ENCODE measurements around the gene GRIK5. TPM values are rescaled to one million over a fixed set of nuclear protein-coding genes. Genes with fewer than 3 reads are reported as not detected.

The GRIK5 gene
- total RNA-seq, 4 donors from 2014 or later = 1.6 to 13.1 (median 3.6) TPM

DNA sequence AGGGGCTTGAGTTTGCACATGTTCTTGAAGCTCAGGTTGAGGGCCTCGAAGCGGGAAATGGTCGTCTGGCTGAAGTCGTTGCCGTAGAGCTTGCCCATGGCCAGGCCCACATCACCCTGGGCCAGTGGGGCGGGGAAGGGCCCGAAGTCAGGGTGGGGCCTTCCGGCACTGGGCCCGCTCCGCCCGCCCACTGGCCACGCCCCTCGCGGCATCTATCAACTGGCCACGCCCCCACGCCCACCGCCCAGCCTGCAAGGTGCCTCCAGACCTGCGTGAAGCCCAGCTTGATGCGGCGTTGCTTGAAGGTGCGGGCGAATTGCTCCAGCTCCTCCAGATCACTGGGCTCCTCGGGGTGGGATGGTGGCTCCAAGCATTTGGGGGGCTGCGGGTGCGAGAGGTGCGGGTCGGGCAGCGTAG lies 25.8 kb upstream of the GRIK5 start:
- no peak for DNase-seq
- in situ Hi-C loops (cut with MboI; ENCODE audit: low pct_ligation_motif_present in 1 of 4, low pct_unique_long_range_greater_than_20kb in 1 of 4, low sequenced_read_pairs in 3 of 4) (no loop called here), intact Hi-C loops (cut with DNase I; ENCODE audit: low total_unique reads) (no loop called here)
- peaks cover 8 to 18% (median 12%) of the 10 kb centered on the region in 4 donors for H3K4me1 ChIP-seq
- no peaks in the 10 kb centered on the region for H3K36me3 ChIP-seq
- H3K27ac ChIP-seq = peak overlapping the region in 1 of 4 donors; percentile 48
- no peak for TF ChIP-seq POLR2AphosphoS5 (IDR thresholded peaks at IDR 0.05)
- TF ChIP-seq EP300 (IDR thresholded peaks at IDR 0.05; ENCODE audit: low read depth) = no peak
- TF ChIP-seq POLR2A (IDR thresholded peaks at IDR 0.05) = no peak
- no peak for TF ChIP-seq CTCF (IDR thresholded peaks at IDR 0.05)
- H3K4me3 ChIP-seq = peak overlapping the region in 2 of 4 donors; percentile 8 to 19
- H3K27me3 ChIP-seq = no peaks in the 10 kb centered on the region
- 53% methylated on average over 18 of the region's 28 CpGs; no CpG with 5 or more reads in 1 of the 2 donors for WGBS, 2 donors (ENCODE audit: low coverage in 1 of 2)
- H3K9me3 ChIP-seq = no peaks in the 10 kb centered on the region

DNA sequence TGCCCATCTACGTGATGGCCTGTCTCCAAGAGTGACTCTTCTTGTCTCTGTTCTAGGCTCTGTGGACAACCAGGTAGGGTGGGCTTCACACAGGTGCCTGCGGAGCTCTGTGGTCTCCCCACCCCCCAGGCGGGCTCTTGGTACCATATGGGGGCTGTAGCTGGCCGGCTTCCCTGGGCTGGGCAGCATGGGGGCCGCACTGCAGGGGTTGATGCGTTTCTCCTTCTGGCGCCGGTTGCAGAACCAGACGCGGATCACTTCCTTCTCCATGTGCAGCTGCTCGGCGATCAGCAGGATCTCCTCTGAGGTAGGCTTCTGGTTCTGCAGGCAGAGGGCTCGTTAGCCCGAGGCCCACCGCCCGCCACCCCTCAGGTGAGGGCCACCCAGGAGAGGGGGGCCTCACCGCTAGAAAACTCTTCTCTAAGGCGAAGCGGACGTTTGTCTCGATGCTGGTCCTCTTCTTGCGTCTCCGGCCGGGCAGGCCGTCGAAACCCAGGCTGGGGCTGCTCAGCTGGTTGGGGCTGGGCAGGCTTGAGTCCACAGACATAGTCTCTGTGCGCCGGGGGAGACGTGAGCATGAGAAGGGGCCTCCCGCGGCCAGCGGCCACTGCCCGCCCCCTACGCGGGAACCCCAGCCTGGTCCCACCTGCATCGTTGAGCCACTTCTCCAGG lies 25.3 kb upstream of the GRIK5 start:
- TF ChIP-seq POLR2A (IDR thresholded peaks at IDR 0.05) = no peak
- TF ChIP-seq CTCF (IDR thresholded peaks at IDR 0.05) = no peak
- no peak for TF ChIP-seq EP300 (IDR thresholded peaks at IDR 0.05; ENCODE audit: low read depth)
- TF ChIP-seq POLR2AphosphoS5 (IDR thresholded peaks at IDR 0.05) = no peak
- WGBS, 2 donors (ENCODE audit: low coverage in 1 of 2) = 88 to 93% methylated on average over 3 to 23 of the region's 36 CpGs
- H3K36me3 ChIP-seq = no peaks in the 10 kb centered on the region

DNA sequence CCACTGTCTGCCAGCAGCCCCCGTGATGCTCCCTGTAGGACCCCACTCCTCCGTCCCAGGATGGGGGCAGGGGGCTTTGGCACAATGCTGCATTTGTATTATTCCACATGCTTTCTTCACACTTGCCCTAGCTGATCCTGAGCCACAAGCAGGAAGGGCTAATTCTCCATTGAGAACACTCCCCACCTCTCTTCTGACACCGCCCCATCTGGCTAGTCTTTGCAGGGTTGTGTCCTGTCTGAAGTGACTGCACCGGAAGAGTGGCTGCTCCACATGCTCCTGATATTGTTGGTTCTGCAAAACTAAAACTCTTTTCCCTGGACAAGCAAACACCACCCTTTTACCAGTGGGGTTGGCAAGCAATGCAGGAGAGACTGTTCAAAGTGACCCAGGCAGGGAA lies 23.9 kb upstream of the GRIK5 start:
- Histone ChIP-seq H3K27ac (no peak overlapping the region), H3K36me3 (no peaks in the 10 kb centered on the region), H3K27me3 (no peaks in the 10 kb centered on the region), H3K4me3 (no peak overlapping the region), H3K4me1 (peaks cover 10 to 18% (median 16%) of the 10 kb centered on the region in 4 donors), H3K9me3 (no peaks in the 10 kb centered on the region)
- DNase-seq = no peak
- intact Hi-C loops (cut with DNase I; ENCODE audit: low total_unique reads) = no loop called here
- in situ Hi-C loops (cut with MboI; ENCODE audit: low pct_ligation_motif_present in 1 of 4, low pct_unique_long_range_greater_than_20kb in 1 of 4, low sequenced_read_pairs in 3 of 4) = no loop called here
- TF ChIP-seq POLR2A (IDR thresholded peaks at IDR 0.05) (no peak), EP300 (IDR thresholded peaks at IDR 0.05; ENCODE audit: low read depth) (no peak), CTCF (IDR thresholded peaks at IDR 0.05) (no peak), POLR2AphosphoS5 (IDR thresholded peaks at IDR 0.05) (no peak)
- 42% methylated on average over 4 of the region's 4 CpGs; no CpG with 5 or more reads in 1 of the 2 donors for WGBS, 2 donors (ENCODE audit: low coverage in 1 of 2)

More for the DNA sequence above, 25.3 kb upstream of the GRIK5 start:
- intact Hi-C loops (cut with DNase I; ENCODE audit: low total_unique reads) (no loop called here), in situ Hi-C loops (cut with MboI; ENCODE audit: low pct_ligation_motif_present in 1 of 4, low pct_unique_long_range_greater_than_20kb in 1 of 4, low sequenced_read_pairs in 3 of 4) (no loop called here)
- H3K4me1 ChIP-seq = peaks cover 8 to 18% (median 12%) of the 10 kb centered on the region in 4 donors
- H3K27me3 ChIP-seq = no peaks in the 10 kb centered on the region
- no peaks in the 10 kb centered on the region for H3K9me3 ChIP-seq
- no peak overlapping the region for H3K4me3 ChIP-seq
- DNase-seq = no peak
- no peak overlapping the region for H3K27ac ChIP-seq

GRCh38 chr19:42093505-42093904 lies 23.5 kb upstream of the GRIK5 start:
- no peaks in the 10 kb centered on the region for H3K9me3 ChIP-seq
- H3K27me3 ChIP-seq = no peaks in the 10 kb centered on the region
- TF ChIP-seq EP300 (IDR thresholded peaks at IDR 0.05; ENCODE audit: low read depth) (no peak), POLR2A (IDR thresholded peaks at IDR 0.05) (no peak), POLR2AphosphoS5 (IDR thresholded peaks at IDR 0.05) (no peak), CTCF (IDR thresholded peaks at IDR 0.05) (no peak)
- H3K4me1 ChIP-seq = peaks cover 12 to 22% (median 19%) of the 10 kb centered on the region in 4 donors
- in situ Hi-C loops (cut with MboI; ENCODE audit: low pct_ligation_motif_present in 1 of 4, low pct_unique_long_range_greater_than_20kb in 1 of 4, low sequenced_read_pairs in 3 of 4) (no loop called here), intact Hi-C loops (cut with DNase I; ENCODE audit: low total_unique reads) (no loop called here)
- H3K4me3 ChIP-seq = no peak overlapping the region
- 48 to 56% methylated on average over 3 to 4 of the region's 4 CpGs for WGBS, 2 donors (ENCODE audit: low coverage in 1 of 2)
- no peak for DNase-seq
- no peak overlapping the region for H3K27ac ChIP-seq
- no peaks in the 10 kb centered on the region for H3K36me3 ChIP-seq
